ENCODE data around the gene ACTL7B. TPM values are rescaled to one million over a fixed set of nuclear protein-coding genes. Genes with fewer than 3 reads are reported as not detected.

Gene ACTL7B
- total and polyA plus RNA-seq, 2 of the 4 experiments (the other 2 are of a cell fraction) = not detected

GRCh38 chr9:108835831-108836230, 20.0 kb downstream of the ACTL7B start:
- no TSS peak for BruUV-seq (replicated peaks)
- Histone ChIP-seq H3K9me1 (ENCODE audit: insufficient read depth, low read length) (no peaks in the 10 kb centered on the region), H2BK120ac (ENCODE audit: low read depth, low read length) (no peak overlapping the region), H4K20me1 (ENCODE audit: insufficient read depth, low read length) (no peaks in the 10 kb centered on the region), H3K14ac (replicated peaks; ENCODE audit: low read depth, low read length) (no peak overlapping the region), H2BK20ac (ENCODE audit: low read depth, low read length) (no peak overlapping the region), H3K18ac (ENCODE audit: low read depth, low read length) (no peak overlapping the region), H3K79me1 (ENCODE audit: low read depth in 1 of 2, low read length in 2 of 2) (no peaks in the 10 kb centered on the region), H3K27me3 (ENCODE audit: control insufficient read depth, insufficient read depth, low read length) (no peaks in the 10 kb centered on the region; the same call in none of the 2 replicates), H2AK5ac (ENCODE audit: low read depth, low read length) (no peak overlapping the region), H3K36me3 (ENCODE audit: control insufficient read depth, insufficient read depth, low read length) (no peaks in the 10 kb centered on the region), H3K4me2 (ENCODE audit: low read depth, low read length) (no peak overlapping the region), H3K4ac (ENCODE audit: low read depth, low read length) (no peak overlapping the region), H3K9ac (ENCODE audit: low read depth, low read length) (no peak overlapping the region), H4K8ac (ENCODE audit: low read depth in 2 of 2, low read length in 2 of 2) (no peak overlapping the region), H2BK15ac (ENCODE audit: low read depth, low read length) (no peak overlapping the region), H4K5ac (ENCODE audit: low read depth, low read length) (no peak overlapping the region), H3K27ac (ENCODE audit: insufficient read depth, low read length) (no peak overlapping the region), H3K56ac (ENCODE audit: extremely low read depth, insufficient read depth, low read length) (no peak overlapping the region), H3K23ac (ENCODE audit: low read depth, low read length) (no peak overlapping the region), H3K9me3 (ENCODE audit: control insufficient read depth, insufficient read depth, low read length) (no peaks in the 10 kb centered on the region), H2AFZ (replicated peaks; ENCODE audit: low read length, poor library complexity) (no peak overlapping the region), H4K91ac (ENCODE audit: insufficient read depth, low read depth, low read length) (no peak overlapping the region), H2BK5ac (ENCODE audit: low read depth, low read length, poor library complexity, severe bottlenecking) (no peak overlapping the region), H3K4me1 (ENCODE audit: control insufficient read depth, insufficient read depth, low read length) (no peaks in the 10 kb centered on the region), H3K4me3 (ENCODE audit: insufficient read depth, low read depth, low read length) (no peak overlapping the region), H2AK9ac (replicated peaks; ENCODE audit: low read depth, low read length, poor library complexity) (no peak overlapping the region)
- in situ Hi-C loops (cut with MboI; ENCODE audit: low sequenced_read_pairs) = no loop called here
- dilution Hi-C loops (cut with HindIII; ENCODE audit: low sequenced_read_pairs, unreplicated experiment) = no loop called here
- DNase-seq (no peak), ATAC-seq (ENCODE audit: low read depth) (no peak)
- WGBS, 2 experiments (ENCODE audit: extremely low coverage in 2 of 2, insufficient read length in 1 of 2) = 87% methylated on average over 3 of the region's 7 CpGs; no CpG with 5 or more reads in 1 of the 2 experiments
- POLR2A ChIA-PET (ENCODE audit: unreplicated experiment) = no interaction called here
- intact Hi-C loops (cut with micrococcal nuclease) = no loop called here
- TF ChIP-seq POLR2A (IDR thresholded peaks at IDR 0.05; ENCODE audit: low read depth, low read length) (no peak), RAD21 (IDR thresholded peaks at IDR 0.05; ENCODE audit: low read length) (no peak), CTCF (conservative IDR thresholded peaks at IDR 0.05; ENCODE audit: low read depth, low read length) (no peak), MAZ (IDR thresholded peaks at IDR 0.05; ENCODE audit: borderline replicate concordance, low read depth, low read length) (no peak), MXI1 (IDR thresholded peaks at IDR 0.05; ENCODE audit: borderline replicate concordance, low read depth, low read length) (no peak), USF2 (IDR thresholded peaks at IDR 0.05; ENCODE audit: low read depth, low read length) (no peak; the same call in 1 of the 2 replicates), NFE2L2 (IDR thresholded peaks at IDR 0.05; ENCODE audit: low read depth, low read length) (no peak), RCOR1 (IDR thresholded peaks at IDR 0.05; ENCODE audit: insufficient replicate concordance, low read length) (no peak), FOS (IDR thresholded peaks at IDR 0.05; ENCODE audit: low read depth, low read length) (no peak), CEBPB (IDR thresholded peaks at IDR 0.05; ENCODE audit: low read depth, low read length) (no peak), BHLHE40 (IDR thresholded peaks at IDR 0.05; ENCODE audit: low read depth, low read length) (no peak)
- TF ChIP-seq, protein P1, sequence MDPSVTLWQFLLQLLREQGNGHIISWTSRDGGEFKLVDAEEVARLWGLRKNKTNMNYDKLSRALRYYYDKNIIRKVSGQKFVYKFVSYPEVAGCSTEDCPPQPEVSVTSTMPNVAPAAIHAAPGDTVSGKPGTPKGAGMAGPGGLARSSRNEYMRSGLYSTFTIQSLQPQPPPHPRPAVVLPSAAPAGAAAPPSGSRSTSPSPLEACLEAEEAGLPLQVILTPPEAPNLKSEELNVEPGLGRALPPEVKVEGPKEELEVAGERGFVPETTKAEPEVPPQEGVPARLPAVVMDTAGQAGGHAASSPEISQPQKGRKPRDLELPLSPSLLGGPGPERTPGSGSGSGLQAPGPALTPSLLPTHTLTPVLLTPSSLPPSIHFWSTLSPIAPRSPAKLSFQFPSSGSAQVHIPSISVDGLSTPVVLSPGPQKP (IDR thresholded peaks at IDR 0.05; ENCODE audit: borderline replicate concordance, low read depth, low read length) = no peak
- CTCF ChIA-PET = interaction anchor here (0.8 kb wide), 1 partner anchor 58 kb away, joined by 3 read pairs; no protein-coding TSS in a partner anchor

Measured in IMR-90 (cell line).